Cortex of kidney (tissue), 1 donor: ENCODE measurements around the gene METTL21A.

ENCODE experiments used
- DNase-seq: peaks from one replicate; lab custom pipeline; 2025; lab: John Stamatoyannopoulos, UW

The METTL21A gene

DNA sequence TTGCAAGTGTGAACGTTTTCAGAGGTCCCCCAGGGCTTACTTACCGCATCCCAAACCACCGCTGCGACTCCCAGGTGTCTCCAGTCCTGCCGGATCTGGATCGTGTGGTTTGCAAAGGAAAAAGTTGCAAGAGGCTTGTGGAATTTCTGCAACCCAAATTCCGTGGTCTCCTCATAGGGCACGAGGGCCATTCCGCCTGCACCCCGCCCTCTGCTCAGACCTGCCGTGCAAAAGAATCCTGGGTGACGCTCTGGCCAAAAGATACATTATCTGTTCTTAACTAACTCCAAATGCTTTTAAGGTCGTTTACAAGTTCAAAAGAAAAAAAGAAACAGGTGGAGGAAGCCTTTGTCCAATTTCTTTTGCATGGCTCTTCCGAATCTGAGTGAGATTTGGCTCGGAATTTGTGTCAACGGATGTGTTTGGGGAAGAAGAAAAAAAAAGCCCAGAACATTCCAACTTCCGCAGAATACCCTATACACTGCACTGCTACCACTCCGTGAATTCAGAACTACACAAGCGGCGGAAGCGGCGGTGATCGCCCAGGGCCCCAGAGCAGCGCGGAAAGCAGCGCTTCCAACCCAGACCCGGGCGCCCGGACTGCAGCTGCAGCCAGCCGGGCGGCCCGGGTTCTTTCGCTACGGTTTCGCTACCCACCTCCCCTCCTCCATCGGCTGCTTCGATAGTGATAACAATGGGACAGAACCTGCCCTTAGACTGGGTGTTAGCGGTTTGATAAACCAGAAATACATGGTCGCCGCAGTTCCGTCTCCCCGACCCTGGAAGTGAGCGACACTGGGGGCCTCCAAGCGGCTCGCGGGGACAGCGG is 795 bp downstream of the METTL21A start:
- peak; percentile 21 for DNase-seq

DNA sequence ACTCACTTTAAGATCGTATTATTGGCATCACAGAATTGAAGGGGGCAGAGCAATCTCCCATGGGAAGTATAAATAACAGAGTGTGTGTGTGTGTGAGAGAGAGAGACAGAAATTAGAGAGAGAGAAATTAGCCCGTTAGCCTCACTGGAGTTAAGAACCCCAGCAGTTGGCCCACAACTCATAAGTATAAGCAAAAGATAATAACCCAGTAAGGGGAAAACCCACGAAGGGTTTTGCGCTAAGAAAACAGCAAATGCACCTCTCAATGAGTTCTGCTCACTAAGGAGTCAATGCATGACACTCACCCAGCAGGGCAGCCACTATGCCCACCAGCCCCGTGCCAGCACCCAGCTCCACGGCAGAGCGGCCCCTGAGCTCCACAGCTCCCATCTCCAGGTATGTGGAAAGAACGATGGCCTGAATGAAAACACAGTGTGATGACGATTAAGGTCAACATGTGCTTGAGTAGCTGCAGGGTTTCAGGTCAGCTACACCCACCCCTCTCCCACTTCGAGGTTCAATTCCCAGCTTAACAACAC is 3.6 kb downstream of the METTL21A start:
- DNase-seq = no peak

DNA sequence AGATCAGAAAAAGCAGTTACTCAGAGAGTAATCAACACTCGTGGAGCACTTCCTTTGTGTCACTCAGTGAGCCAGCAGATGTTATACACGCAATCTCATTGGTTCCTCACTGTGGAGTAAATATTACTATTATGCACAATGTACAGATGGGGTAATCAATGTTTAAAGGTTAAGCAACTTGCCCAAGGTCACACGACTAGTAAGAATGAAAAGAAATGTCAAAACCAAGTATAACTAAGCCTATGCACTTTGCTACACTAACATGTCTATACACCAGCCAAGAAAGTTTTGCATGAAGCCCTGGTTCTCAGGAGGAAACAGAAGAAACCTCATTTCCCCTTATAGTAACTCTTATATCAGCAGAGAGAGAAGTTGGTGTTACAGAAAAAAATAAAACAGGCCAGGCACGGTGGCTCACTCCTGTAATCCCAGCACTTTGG is 5.4 kb downstream of the METTL21A start:
- no peak for DNase-seq

DNA sequence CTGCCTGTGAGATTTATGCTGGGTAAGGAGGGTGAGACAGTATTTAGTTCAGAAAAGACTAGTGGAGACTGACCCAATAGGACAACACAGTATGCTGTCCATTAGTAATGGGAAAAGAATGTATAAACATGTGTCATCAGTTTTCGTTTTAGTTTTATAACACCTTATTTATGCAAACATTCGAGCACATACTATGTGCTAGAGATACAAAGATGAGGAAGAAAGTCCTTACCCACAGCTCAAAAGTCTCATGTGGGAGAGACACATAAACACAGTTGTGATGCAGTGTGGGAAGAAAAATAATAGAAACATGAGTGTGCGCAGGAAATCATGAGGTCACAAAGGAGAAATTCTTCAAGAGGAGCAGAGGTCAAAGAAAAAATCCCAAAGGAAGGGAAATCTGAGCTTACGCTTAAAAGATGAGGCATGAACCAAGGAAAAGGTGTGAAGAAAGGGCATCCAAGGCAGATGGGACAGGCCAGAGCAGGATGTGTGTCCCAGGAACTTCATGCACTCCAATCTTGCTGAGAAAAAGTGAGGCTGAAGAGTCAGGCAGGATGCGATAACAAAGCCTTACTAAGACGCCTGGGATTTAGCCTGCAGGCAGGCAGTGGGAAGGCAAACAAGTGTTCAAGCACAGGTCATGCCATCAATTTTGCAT is 8.1 kb downstream of the METTL21A start:
- no peak for DNase-seq

DNA sequence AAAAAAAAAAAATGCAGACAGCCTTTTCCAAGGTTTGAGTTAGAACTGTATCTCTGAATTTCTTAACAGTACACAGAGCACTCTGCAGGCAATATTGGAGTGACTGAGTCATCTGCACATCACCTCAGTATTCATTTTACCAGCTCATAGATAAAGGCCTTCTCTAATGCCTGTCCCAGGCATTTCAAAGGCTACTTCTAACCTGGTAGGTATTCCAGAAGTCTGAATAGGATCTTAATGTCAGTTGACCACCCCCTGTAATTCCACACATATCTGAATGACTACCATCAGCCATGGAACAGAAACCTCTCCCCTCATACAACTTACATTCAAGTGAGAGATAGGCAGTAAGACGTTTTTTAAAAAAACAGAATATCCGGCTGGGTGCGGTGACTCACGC is 9.0 kb downstream of the METTL21A start:
- DNase-seq = no peak

DNA sequence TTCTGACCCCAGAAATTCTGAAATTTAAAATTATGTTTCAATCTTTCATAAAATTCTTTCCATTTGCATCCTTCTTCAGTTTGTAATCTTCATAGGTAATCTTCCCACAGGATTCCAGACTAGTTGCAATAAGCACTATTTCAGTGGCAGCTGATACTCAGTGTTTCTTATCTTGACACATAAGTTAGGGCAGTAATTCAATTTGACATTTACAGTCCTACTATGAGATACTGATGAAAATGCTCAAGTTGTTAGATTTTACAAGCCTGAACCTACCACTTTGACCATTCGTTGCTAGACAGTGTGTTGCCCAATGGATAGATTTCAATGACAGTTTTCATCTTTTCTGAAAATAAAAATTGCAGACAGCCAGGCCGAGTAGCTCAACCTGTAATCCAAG is 10.4 kb downstream of the METTL21A start:
- no peak for DNase-seq

DNA sequence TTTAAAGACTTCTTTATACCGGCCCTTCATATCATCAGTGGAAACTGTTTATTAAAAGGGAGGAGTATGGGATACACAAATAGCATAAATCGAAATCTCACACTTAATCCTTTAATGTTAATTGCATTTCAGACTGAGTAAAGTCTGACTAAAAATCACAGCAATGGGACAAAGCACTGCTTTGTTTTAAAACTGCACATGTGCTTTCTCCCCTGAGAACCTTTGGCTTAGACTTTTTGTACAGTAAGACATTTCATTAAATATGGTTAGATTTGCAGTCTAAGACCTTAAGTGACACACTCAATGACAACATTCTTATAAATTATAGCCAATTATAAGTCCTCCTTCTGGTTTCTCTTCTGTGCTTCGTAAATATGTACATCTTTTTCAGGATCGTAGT is 12.5 kb downstream of the METTL21A start:
- no peak for DNase-seq

DNA sequence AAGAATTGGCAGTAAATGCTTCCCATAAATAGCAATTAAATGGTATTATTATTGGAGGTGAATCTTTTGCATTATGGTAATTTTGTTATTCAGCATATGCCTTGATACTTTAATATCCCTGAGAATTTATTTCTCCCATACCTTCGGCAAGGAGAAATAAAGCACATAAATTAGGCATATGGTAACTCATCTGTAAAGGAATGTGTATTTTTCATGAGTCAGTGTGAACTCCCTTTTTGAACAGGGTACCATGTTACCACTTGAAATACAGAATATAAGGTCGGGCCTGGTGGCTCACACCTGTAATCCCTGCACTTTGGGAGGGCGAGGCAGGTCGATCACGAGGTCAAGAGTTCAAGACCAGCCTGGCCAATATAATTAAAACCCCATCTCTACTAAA is 18.4 kb downstream of the METTL21A start:
- no peak for DNase-seq

DNA sequence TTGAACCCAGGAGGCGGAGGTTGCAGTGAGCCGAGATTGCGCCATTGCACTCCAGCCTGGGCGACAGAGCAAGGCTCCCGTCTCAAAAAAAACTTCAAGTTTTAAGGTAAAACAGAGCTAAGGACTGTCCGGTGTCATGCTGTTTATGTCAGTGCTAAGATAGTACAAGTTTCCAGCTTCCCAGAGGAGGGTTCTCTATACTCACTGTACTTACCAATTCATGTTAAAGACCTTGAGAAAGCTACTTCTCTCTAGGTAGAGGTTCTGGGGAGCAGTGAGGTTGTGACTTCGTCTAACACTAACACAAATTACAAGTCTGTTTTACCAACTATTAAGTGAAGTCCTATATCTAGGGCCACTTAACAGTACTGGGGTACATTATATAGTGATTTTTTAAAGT is 18.8 kb downstream of the METTL21A start:
- DNase-seq = no peak

DNA sequence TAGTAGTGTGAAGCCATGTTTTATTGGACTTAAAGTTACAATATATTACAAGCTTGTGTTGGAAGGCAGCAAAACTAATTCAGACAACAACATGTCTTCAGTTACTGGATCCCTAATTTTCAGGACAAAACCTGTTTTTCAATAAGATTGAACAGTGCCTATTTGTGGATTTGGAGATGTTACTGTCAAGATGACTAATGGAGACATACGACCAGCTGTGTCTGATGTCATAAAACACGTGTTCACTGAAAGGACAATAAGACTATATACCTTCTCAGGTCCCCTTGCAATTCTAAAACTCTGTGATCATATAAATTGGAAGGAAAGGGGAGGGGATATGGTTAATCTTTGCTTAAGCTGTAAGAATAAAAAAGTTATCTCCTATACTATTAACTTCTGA is 21.7 kb downstream of the METTL21A start:
- no peak for DNase-seq

DNA sequence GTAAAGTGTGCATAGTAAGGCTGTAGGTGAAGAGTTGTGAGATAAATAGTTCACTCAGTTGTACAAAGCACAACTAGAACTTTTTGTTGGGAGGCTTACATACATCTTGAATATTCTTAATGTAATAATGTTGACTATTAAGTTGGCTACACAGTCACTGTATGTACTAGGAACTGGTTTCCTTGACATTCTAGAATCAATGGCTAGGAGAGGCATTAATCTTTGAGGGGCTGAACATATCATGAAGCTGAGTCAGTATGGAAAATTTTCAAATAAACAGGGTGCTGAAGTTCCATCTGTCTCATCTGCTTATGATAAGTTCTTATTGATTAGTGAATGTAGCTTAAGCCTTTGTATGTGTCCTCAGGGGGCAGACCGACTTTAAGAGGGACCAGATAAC is 23.4 kb downstream of the METTL21A start:
- no peak for DNase-seq

DNA sequence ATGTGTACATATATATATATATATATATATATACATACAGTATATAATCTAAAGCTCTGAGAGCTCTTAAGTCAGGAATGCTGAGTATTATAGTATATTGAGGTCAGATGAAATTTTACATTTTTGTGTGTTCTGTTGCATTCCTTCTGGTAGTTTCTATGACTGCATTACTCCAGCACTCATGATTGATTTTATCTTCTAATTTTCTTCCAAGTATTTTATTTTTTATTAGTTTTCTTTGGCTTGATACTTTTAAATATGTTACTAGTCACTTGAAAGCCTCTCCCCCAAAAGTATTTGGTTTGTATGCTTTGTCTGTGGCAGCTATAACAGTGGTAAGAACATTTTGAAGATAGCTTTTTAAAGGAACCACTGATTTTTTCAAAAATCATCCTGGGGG is 25.0 kb downstream of the METTL21A start:
- no peak for DNase-seq

DNA sequence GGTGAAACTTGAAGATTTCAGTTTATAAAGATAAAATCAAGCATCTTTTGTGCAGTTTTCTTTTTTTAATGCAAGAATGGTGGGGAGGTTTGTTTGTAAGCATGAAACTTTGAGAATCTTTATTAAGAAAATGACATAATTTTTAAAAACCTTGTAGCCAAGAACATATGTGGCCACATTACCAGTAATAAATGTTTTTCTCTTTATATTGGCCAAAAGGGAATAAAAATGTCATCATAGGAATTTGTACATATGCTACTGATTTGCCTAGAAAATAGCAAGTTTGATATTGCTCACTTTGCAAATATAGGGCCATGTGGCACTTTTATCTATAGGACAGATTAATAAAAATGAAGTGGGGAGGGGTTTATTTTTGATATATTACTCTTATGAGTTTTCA is 25.6 kb downstream of the METTL21A start:
- DNase-seq = no peak

DNA sequence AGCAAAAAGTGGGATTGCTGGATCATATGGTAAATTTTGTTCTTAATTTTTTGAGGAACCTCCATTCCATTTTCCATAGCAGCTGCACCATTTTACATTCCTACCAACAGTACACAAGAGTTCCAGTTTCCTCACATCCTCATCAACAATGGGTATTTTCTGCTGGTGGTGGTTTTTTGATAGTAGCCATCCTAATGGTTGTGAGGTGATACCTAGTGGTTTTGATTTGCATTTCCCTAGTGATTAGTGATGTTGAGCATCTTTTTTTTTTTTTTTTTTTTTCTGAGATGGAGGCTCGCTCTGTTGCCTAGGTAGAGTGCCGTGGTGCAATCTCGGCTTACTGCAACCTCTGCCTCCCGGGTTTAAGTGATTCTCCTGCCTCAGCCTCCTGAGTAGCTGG is 30.5 kb downstream of the METTL21A start:
- no peak for DNase-seq

DNA sequence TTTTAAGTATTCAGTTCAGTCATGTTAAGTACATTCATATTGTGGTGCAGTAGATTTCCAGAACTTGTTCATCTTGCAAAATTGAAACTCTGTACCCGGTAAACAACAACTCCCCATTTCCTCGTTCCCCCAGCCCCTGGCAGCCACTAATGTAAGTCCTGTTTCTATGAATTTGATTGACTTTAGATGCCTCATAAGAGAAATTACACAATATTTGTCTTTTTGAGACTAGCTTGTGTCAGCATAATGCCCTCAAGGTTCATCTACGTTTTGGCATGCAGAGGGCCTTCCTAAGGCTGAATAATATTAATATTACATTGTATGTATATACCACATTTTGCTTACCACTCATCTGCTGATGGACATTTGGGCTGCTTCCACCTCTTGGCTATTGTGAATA is 30.9 kb downstream of the METTL21A start:
- DNase-seq = no peak

DNA sequence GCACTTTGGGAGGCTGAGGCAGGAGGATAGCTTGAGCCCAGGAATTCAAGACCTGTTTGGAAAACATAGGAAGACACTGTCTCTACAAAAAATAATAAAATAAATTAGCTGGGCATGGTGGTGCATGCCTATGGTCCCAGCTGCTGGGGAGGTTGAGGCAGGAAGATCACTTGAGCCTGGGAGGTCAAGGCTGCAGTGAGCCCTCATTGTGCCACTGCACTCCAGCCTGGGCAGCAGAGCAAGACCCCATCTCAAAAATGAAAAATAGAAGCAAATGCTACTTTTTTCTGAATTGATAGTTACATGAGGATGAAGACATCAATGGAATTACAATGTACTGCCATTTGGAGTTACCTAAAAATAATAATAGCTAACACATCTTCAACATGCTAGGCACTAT is 31.9 kb downstream of the METTL21A start:
- DNase-seq = no peak

DNA sequence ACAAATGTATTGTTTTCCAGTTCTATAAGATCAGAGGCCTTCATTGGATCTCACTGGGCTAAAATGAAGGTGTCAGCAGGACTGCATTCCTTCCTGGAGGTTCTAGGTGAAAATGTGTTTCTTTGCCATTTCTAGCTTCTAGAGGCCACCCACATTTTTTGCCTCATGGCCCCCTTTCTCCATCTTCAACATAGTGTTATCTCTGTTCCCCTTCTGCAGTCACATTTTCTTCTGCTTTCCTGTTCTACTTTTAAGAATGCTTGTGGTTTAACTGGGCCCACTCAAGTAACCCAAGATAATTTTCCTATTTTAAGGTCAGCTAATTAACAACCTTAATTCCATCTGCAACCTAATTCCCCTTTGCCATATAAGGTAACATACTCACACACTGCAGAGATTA is 36.1 kb downstream of the METTL21A start:
- DNase-seq = no peak

DNA sequence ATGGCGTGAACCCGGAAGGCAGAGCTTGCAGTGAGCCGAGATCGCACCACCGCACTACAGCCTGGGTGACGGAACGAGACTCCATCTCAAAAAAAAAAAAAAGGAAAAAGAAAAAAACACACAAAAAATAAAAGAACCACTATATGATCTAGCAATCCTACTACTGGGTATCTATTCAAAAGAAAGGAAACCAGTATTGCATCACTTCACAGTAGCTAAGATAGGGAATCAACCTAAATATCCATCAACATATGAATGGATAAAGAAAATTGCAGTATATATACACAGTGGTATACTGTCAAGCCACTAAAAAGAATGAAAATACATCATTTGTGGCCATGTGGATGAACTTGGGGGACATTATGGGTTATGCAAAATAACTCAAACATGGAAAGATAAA is 37.9 kb downstream of the METTL21A start:
- DNase-seq = no peak

DNA sequence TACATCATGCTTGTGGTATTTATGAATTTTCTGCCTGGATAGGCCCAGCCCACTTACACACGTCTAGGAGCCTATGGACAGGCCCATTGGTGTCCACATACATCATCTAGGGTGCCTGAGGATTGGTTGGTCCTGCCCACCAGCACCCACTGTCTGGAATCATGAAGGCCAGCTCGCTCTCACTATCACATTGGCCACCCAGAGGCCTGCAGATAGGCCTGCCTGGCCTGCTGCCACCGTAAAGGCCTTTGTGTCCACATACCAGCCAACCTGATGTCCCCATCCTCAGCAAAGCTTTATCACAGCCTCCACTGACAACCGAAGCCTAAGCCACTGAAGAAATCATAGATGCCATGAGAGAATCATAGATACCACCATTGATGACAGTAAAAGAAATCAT is 40.2 kb downstream of the METTL21A start:
- no peak for DNase-seq

DNA sequence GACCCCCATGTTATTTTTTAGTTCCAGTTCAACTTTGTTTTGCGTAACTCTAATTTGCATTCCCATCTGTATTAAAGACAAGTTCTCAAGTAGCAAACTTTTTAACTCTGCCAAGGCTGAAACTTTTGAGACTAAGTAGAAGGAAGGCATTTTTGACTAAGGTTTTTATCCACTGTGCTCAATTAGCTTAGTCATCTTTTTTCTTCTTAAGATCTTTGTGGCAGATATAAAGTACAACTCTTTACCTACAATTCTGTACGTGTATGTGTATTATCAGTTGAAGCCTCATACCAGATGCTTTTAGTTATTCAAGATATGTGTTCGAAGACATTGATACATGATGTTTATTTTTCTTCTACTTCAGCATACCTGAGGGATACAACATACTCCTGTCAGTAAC is 53.8 kb downstream of the METTL21A start:
- no peak for DNase-seq

DNA sequence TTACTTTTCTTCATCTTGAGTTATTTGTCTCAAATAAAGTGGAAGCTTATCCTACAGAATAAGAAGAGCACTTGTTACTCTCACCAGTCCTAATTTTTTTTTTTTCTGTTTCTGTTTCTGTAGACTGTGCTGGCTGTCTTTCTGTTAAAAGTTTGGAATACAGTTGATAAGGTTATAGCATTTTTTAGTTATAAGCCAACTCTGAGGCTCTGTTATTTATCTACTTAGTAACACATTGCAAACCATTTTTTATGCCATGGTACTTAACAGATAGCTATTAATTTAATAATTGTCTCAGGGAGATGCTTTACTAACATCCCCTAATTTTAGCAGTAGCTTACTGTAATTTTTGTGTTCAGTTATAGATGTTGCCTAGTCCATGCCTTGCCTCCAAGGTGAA is 57.5 kb downstream of the METTL21A start:
- no peak for DNase-seq

DNA sequence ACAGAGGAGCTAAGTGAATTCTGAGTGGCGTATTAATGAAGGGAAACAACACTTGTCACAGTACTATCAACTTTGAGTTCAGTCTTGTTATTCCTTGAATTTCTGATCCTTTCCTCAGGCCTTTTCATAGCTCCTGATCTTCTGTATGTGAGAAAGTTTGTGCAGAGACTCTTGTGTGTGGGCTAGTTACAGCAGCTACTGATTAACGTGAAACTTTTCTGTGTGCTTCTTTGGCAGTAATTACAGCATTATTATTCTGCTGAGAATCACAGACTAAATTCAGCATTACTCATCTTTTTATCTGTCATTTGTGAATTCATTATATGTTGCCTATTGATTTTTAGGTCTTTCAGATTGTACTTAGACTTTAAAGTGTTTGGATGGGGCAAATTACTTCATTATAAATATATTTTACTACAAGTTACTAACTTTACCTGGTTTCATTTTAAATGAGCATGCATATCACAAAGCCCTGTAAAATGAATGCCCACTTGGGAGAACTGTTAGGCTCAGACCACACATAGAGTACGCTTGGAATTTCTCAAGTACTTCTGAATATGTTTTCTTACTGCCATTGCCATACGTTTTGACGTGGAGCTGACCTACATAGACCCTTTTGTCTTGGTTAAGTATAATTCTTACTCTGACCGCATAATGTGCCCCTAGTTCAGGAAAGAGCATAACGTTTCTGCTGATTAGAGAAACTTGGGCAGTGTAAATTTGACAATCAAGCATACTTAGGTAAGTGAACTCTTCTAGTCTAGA is 59.3 kb downstream of the METTL21A start:
- DNase-seq = no peak
